Loucy (cell line): ENCODE results near the gene CEP112.

Experiments
- CTCF ChIP-seq: fragments of 200-600 bp; sonication (generic); conservative IDR thresholded peaks from 2 replicates; pipeline ENCODE4 v1.5.1; 2014; ENCODE audit warnings: mild to moderate bottlenecking, antibody characterized with exemption, low read length
- EZH2phosphoT487 ChIP-seq: fragments of 200-600 bp; IDR thresholded peaks from 2 replicates; pipeline ENCODE4 v1.6.1; 2018; ENCODE audit warnings: antibody characterized with exemption, mild to moderate bottlenecking, moderate library complexity, borderline replicate concordance

GRCh38 chr17:66123163-66123562 lies 68.8 kb downstream of the CEP112 start:
- TF ChIP-seq CTCF (no peak), EZH2phosphoT487 (no peak)
